Right lung (tissue), 5 donors: ENCODE results near the gene HOXB7. TPM values are rescaled to one million over a fixed set of nuclear protein-coding genes. Genes with fewer than 3 reads are reported as not detected.

Experiments
- DNase-seq, 2 donors: peaks; one replicate each; pipeline ENCODE4 v3.0.0-alpha.2; 2013
- polyA plus RNA-seq, 5 donors: library from polyadenylated mRNA; unstranded; fragments of 120-200 nt; gene quantifications; one replicate each; pipeline versions ENCODE4 v1.2.1 to v1.2.3, GENCODE V29; 2013; ENCODE audit warnings: inconsistent platforms in 1 of 5, low replicate concordance in 1 of 5; ENCODE audit not compliant: insufficient read length in 5 of 5, insufficient read depth in 1 of 5

Gene HOXB7
- polyA plus RNA-seq, 5 donors, result 6.2 to 8.7 (median 7.4) TPM

DNA sequence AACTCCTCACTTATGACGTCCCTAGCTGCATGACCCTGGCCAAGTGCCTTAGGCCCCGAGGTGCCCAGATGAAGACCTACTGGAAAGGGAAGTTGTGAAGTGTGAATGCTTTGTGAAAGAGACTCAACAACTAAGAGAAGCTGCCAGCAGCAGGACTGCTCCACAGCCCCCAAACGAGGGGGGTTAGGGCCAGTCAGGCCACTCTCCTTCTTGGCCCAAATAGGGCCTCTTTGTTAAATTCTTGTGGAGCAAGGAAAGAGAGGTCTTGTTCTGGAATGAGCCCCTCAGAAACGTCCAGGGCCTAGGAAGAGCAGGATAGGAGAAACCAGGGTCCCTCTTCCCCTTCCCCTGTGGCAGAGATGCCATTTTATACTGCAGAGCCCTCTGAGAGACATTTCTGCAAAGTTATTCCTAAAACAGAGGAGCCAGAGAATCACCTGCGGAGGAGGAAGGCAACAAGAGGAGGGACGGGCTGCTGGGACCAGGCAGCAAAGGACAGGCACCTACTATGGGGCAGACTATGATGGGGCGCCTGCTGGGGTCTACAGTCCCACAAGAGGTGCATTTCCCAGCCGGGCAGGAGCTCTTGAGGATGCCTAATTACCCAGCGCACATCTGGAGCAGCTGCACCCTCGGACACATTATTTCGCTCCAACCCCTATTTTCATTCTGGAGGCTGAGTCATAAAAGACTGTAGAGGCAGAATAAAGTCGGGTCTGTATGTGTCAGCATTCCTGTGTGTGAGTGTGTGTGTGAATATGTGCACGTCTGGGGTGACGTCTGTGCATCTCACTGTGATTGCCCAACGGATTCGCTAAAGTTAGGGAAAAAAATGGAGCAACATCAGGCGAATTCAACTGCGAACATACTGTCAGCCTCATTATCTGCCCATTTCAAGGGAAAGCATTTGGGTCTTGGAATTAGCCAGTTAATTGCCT, 26.8 kb upstream of the HOXB7 start:
- no peak for DNase-seq

DNA sequence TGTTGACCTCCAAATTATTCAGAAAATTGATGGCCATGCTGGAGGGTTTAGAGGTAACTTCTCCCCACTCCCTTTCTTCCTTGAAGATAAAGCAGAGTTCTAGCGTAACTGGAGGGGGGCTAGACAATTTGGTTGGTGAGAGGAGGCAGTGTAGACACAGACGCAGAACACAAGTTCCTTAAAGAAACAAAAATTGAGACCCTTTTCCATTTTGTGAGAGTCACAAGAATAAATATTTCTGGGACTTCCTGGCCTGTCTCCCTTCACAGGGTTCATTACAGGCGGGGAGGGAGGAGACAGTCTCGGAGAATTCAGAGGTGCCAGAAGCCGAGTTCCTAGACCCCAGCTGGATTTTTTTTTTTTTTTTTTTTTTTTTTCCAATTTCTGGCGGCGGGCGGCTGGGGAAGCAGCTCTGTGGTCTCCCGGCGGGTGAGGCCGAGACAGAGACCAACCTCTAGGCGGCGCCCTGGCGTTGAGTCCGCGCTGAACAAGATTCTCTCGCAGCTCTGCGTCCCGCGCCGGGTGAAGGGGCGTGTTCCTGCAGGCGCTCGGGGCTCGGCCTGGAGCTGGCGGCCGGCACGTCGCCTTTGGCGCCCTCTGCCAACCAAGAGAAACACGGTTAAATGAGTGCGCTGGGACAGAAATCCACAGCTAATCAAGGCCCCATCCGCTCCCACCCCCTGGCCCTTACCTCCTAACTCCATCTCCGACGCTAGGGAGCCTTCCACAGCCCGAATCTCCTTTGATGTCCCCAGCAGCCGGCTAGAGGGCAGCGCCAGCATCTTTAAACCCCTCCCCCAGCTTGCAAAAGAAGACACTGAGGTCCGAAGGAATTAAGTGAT, 25.6 kb upstream of the HOXB7 start:
- peak in 1 of 2 donors; percentile 68 for DNase-seq

DNA sequence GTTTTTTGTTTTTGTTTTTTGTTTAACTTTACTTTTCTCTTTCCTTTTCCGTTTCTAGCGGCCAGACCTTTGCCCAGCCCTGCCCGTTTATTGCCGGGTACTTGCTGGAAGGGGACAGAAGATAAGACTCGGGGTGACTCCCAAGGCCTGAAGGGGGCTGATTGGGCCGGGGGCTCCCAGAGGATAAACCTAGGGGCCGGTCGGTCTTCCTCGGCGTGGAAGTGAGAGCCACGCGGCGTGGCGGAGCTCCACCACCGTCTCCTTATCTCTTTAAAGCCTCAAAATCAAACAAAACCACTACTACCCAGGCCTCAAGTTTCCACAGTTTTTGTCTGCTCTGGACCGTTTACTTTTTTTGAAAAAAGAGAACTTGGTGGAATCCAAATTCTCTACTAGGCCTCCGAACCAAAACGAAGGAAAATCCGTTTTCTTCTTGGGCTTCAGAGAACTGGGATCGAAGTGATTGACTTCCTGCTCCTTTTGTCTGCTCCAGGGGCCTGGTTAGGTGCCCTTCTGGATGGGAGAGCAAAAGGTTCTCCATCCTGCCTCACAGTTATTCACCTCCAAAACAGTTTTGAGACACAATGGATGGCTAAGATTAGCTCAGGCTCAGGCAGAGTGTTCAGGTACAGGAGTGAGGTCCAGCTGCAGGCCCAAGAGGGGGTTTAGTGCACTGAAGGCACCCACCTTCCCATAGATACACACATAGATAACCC, 23.8 kb upstream of the HOXB7 start:
- DNase-seq, result no peak

DNA sequence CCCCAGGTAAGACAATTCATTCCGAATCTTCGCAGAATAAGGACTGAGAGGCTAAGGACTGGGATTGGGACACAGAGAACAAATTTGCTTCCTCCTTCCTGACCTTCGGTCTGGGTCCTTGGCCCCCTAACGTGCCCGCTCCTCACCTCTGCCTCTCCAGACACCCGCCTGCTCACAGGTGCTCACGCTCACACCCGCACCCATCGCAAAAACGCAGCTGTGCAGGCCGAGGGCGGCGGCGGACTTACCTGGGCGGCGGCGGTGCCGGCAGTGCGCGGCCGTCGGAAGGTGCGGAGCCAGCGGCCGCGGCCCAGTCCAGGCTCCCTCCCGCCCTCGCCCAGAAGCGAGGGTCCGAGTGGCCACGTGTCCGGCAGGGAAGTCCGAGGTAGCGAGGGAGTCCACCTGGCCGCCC, 22.5 kb upstream of the HOXB7 start:
- no peak for DNase-seq

DNA sequence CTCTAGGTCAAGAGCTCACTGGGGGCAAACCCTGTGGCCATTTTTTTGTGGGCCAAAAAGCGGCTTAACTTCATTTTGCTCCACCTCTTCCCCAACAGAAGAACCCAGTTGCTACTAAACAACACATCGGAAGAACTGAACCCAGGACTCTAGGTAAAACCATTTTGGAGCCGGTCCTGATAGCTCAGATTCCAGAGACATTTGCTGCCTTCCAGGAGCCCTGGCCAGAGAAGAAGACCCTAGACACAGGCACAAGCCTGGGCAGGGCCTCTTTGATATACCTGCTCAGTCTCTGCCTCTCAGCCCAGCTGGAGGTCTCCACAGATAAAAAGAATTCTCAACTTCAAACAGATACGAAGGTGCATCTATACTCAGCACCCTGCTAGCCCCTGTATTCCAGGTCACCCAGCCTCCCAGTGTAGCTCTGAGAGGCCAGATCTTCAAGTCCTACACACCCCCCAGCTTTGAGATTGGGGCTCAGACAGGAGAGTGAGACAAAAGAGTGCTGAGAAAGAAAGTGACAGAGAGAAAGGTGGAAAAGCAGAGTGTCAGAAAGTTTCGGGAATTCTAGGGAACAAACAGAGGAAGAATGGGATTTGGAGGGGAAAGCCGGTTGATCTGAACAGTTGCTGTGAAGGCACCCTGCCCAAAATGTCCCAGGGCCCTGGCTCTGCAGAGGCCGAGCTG, 21.9 kb upstream of the HOXB7 start:
- no peak for DNase-seq

DNA sequence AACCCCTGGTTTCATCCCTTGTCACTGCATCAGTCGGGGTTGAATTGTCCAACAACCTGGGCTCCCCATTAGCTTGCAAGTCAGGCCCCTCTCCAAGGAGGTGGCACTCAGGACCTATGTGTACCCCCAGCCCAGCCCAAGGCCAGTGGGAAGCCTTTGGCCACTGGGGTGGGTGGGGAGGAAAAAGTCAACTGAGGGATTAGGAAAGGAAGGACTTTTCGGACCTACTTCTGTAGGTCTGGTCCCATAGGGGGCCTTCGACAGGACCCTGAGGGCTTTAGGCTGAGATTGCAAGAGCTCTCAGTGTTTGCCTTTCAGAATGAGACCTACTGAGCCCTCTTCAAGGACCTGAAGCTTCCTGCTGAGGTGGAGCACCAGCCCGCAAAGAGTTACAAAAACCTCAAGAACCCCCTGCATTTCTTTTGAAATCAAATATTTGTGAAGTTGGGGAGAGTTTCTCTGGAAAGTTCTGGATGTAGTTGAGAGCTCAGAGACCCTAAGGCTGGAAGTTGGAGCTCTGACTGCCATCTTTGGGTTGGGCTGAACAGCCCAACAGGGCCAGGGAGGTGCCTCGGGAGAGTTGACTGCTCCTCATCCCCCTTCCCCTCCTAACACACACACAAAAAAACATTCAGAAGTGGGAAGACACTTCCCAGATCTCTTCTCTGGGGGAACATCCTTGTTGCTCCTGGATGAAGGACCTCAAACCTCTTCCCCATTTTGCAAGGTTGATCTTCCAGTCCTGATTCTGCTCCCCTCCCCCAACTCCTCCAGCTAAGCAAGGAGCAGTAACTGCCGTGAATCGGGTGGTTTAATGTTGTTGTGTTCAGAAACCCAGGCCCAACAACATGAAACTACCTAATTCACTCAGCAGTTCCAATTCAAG, 21.1 kb upstream of the HOXB7 start:
- DNase-seq, result no peak

DNA sequence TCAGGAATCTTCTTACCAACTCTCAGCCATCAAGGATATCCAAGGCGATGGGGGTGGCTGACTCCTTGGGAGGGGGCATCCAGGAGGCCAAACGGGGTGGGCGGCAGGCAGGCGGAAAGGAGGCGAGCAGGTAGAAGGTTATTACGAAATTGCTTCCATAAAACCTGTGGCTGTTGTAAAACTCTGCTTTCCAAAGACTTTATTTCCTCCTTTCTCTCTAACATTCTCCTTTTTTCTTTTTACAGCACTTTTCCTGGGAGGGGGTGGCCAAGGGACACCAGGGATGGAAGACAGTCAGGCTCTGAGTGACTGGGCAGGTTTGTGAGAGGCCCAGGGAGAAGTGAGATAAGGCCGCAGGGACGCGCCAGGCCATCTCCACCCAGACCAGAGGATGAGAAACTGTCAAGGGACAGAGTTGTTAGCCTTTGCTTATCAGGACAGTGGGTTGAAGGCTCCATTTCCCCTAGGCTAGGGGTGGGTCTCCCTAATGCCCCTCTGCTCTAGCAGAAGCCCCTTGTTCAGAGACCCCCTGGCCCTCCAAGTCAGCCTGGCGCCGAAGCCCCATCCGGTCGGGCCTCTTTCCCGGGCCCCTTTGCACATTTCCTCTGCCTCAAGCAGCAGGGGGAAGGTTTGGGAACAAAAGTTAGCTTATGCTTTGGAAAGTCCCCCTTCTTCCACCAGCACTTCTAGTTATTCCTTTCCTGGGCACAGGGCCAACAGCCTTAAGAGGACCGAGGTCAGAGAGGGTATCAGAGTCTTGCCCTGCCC, 20.3 kb upstream of the HOXB7 start:
- no peak for DNase-seq

DNA sequence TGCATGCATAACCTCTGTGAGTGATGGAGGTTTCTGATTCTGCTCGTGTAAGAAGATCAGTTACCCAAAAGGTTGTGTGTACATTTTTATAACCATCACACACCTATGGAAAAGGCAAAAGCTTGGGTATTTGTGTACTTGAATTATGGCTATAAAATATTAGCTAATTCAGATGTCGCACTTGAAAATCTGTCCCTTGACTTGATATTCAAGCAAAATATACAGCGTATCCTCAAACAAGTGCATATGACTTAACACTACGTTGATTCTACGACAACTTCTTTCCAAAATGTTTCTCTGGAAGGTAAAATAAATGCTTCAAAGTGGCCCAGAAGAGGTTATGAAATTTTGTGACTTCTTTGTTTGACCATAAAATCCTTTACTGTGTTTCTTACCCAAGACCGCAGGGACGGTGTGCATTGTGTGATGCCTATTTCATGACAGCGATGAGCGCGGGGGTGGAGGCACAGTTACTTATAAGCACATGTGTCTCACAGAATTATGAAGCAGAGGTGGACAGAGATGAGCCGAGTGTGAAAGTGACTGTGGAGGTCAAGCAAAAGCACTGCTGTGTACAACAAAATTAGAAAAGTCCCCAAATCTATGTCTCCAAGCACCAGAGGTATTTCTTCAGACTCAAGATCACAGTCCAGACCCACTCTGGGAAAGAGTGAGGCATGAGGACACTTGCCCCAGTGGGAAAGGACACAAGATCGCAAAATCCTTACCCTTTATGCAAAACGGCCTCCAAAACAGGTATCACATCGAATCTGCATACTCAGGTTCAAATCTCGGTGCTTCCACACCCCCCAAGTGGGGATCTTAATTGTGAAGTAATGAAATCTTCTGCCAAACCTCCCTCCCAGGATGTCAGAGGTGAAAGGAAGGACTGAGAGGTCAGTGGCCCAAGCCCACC, 19.4 kb upstream of the HOXB7 start:
- no peak for DNase-seq

DNA sequence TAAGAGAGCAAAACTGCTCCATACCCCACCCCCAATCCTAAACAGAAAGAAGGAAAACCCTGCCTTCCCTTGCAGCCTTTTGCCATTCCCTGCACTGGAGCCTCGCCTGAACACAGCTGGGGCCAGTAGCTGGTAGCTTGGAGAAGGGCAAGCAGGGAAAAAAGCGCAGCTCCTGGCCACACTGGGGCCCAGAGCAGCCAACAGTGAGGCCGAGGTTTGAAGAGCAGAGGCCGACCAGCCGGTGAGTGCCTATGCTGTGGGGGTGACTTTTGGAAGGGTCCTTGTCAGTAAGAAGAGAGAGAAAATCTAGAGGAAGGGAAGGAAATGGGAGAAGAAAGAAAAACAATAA, 18.6 kb upstream of the HOXB7 start:
- DNase-seq, result no peak

DNA sequence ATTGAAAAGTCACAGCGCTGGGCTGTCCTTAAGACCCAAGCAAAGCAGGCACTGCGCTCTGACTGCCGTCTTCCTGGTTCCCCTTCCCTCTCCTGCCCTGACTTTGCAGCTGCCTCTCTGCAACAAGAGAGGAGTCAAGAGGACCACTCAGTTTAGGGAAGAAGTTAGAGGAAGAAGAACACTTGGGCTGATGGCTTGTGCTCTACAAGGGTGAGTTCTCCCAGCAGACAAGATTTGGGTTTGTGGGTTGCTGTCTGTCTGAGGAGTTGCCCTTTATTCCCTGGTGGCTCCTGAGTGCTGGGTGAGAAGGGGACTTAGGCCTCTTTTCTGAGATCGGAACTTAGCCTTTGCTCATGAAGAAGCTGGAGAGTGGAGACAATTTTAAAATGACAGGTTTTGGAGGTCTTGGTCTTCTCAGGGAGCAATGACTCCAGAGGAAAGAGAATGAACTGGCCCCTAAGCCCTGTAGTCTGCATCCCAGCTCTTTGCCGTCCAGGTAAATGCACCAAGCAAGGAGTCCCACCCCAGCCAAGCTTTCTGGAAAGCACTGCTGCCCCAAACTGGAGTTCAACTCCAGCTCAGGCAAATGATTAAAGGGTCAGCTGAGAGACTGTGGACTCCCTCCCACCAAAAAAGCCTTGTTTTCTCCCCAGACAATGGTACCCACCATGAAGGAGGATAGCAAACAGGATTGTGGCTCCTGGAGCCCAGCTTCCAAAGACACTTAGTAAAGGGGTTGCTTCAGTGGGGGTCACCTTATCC, 18.0 kb upstream of the HOXB7 start:
- no peak for DNase-seq

DNA sequence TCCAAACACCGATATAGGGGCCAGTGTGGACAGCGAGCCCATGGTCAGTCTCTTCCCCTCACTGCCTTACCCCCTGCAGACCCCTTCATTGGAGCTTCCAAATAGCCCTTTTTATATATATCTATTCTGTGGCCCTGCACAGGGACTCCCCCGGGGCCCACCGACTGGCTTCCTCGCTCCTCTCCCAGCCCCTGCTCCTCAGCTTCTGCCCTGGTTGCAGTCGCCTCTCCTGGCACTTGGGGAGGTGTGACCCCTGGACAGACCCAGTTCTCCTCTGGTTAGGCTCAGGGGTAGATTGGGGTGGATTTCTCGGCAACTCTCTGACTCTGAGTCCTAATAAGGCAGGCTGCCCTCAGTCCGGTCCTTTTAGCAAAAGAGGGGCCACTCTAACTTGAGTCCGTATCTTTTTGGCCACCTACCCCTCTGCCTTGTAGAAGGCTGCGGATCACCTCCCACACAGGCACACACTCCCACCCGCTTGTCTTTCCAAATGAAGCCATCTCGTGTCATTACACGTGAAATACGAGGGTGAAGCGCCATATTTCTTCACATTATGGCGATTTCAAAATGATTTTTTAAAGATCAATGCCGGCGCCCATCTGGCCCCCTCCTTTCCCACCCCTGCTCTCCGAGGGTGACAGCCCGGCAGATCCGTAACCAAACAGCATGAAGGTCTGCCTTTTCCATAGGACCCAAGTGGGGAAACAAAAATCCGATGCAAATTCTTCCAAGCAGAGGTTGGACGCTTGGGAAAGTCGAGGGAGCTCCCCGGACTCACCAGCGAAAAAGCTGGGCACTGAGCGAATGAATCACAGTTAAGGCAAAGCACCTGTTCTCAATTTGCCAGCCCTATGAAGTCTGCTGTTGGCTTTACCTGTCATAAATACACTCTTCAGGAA, 17.1 kb upstream of the HOXB7 start:
- no peak for DNase-seq

DNA sequence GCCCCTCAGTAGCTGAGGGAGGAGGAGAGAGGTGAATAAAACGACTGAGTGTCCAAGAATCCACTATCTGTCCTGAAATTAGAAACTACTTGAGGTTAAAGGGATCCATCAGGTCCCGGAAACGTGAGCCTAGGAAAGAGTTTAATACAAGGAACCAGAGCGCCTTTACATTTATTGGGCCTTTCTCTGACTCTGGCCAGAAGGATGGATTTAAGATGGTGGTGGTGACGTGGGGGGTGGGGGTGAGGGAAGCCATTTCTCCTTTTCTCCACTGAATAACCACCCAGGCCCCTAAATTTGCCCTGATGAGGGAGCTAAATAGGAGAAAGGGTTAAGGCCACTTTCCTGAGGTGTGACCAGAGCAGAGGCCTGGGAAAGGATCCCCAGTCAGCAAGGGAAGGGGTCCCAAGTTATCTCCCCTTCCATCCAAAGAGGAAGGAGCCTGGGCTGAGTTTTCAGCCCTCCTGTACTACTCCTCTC, 16.3 kb upstream of the HOXB7 start:
- DNase-seq, result no peak

DNA sequence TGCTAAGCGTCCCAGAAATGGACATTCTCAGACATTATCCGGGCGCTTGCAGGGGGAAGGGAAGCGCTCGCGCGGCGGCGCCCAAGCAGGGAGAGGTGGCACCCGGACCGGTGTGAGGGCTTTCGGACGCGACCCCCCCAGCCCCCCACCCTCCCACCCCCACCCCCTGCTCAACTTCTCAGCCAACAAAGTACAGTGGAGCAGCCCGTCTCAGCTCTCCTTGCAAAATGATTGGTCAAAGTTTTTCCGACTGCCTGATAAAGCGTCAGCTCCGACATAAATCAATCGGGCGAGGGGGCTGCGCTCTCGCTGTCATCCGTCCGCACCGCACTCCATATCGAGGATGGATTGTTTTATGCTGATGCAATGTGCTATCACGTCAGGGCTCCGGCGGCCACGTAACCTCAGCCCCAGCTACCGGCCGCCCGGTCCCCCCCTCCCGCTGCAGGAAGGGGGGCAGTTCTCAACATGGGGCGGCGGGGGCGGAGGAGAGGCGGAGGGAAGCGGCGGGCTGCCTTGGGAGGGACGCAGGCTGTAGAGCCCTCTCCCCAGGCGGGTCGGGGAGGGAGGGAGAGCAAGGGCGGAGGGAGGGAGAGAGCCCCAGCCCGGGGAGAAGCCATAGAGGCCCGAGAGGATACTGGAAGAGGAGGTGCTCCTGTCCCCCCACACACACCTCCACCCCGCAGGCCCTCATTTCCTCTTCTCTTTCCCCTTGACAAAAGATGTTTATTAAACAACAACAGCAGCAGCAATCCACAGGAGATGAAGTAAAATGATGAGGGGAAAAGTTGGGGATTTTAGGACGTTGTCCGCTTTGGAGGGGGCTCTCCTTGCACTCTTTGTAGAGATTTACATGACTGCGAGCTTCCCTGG, 15.7 kb upstream of the HOXB7 start, which contains the start of gene HOXB9:
TSS of gene HOXB9 (minus strand) at position 114 of the 873 bp plus-strand sequence. CDS start at position 25, 89 bp downstream.
- DNase-seq, result no peak

DNA sequence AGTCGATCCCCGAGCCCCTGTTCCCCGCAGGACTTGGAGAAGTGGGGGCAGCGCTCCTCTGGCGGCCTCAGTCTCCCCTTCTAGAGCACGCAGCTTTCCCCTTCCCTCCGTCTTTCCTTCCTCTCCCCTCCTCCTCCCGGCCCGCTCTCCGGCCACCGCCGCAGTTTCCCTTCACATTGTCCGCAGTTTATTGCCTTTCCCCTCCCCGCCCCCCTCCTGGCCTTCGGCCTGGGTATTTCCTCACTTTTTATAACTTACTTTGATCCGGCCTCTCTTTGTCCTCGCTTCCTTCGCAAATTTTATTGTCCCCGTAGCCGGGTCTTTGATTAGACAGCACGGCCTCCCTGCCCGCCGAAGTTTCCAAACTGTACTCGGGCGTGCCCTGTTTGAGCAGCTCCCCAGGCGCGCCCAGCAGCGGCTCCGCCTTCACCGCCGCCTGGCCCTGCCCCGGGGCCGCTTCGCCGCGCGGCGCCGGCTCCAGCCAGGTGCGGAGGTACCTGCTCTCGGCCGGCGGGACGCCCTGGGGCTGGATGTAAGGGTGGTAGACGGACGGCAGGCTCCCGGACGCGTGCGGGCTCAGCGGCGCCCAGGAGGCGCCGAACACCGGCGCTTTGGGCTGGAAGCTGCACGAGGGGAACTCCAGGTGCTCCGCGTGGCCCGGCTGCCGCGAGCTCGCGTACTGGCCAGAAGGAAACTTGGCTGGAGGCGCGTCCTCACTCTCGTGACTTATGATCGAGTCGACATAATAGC, 14.9 kb upstream of the HOXB7 start:
- no peak for DNase-seq
